HepG2 (cell line): ENCODE measurements around the gene ADCY6. TPM values are rescaled to one million over a fixed set of nuclear protein-coding genes. Genes with fewer than 3 reads are reported as not detected.

Source experiments
- BHLHE40 ChIP-seq: IDR thresholded peaks from 2 replicates; pipeline ENCODE4 v1.6.1; 2011; ENCODE audit warnings: low read length, improper control_type of control experiment
- FOXO1 ChIP-seq: sonication (generic); formaldehyde crosslinking; IDR thresholded peaks from 2 replicates; pipeline ENCODE4 v1.4.0; 2020; ENCODE audit warnings: missing genetic modification reagents
- HMG20A ChIP-seq: IDR thresholded peaks from 2 replicates; pipeline ENCODE4 v1.6.1; 2016; ENCODE audit warnings: borderline replicate concordance
- KDM2A ChIP-seq: sonication (generic); formaldehyde crosslinking; IDR thresholded peaks from 2 replicates; pipeline ENCODE4 v1.4.0; 2020; ENCODE audit warnings: low read depth, missing genetic modification reagents, borderline replicate concordance
- KLF16 ChIP-seq, 2 experiments: sonication (generic) in 1 of 2; formaldehyde crosslinking in 1 of 2; IDR thresholded peaks; 2 replicates each; pipeline versions ENCODE4 v1.6.1 to v1.8.0; 2016 to 2023; ENCODE audit warnings: missing genetic modification reagents in 2 of 2, missing compliant biosample characterization in 1 of 2
- NR2C2 ChIP-seq: sonication (generic); formaldehyde crosslinking; IDR thresholded peaks from 2 replicates; pipeline ENCODE4 v1.4.0; 2020; ENCODE audit warnings: missing genetic modification reagents, mild to moderate bottlenecking, moderate library complexity, borderline replicate concordance
- PHF21A ChIP-seq: sonication (generic); formaldehyde crosslinking; IDR thresholded peaks from 2 replicates; pipeline ENCODE4 v1.5.0; 2020; ENCODE audit warnings: mild to moderate bottlenecking, missing genetic modification reagents
- PITX1 ChIP-seq: sonication (generic); formaldehyde crosslinking; IDR thresholded peaks from 2 replicates; pipeline ENCODE4 v1.5.1; 2020; ENCODE audit warnings: mild to moderate bottlenecking, missing genetic modification reagents
- RARA ChIP-seq: IDR thresholded peaks from 2 replicates; pipeline ENCODE4 v1.6.1; 2016; ENCODE audit warnings: missing genetic modification reagents, missing compliant biosample characterization
- SAP130 ChIP-seq: IDR thresholded peaks from 2 replicates; pipeline ENCODE4 v1.6.1; 2016; ENCODE audit warnings: low read depth
- ZBTB38 ChIP-seq: sonication (generic); formaldehyde crosslinking; IDR thresholded peaks from 2 replicates; pipeline ENCODE4 v1.5.1; 2020; ENCODE audit warnings: mild to moderate bottlenecking, missing genetic modification reagents
- ZMYM3 ChIP-seq: sonication (generic); formaldehyde crosslinking; IDR thresholded peaks from 2 replicates; pipeline ENCODE4 v1.5.1; 2020; ENCODE audit warnings: mild to moderate bottlenecking, missing genetic modification reagents
- ZNF160 ChIP-seq: sonication (generic); formaldehyde crosslinking; IDR thresholded peaks from 2 replicates; pipeline ENCODE4 v1.8.0; 2022; ENCODE audit warnings: mild to moderate bottlenecking, inconsistent platforms, missing genetic modification reagents
- ZNF317 ChIP-seq: sonication (generic); formaldehyde crosslinking; IDR thresholded peaks from 2 replicates; pipeline ENCODE4 v1.5.0; 2020; ENCODE audit warnings: mild to moderate bottlenecking, missing genetic modification reagents
- ZNF354B ChIP-seq: sonication (generic); formaldehyde crosslinking; IDR thresholded peaks from 2 replicates; pipeline ENCODE4 v1.8.0; 2022; ENCODE audit warnings: mild to moderate bottlenecking, missing genetic modification reagents
- ZNF788 ChIP-seq: sonication (generic); formaldehyde crosslinking; IDR thresholded peaks from 2 replicates; pipeline ENCODE4 v1.5.0; 2020; ENCODE audit warnings: mild to moderate bottlenecking, missing genetic modification reagents, borderline replicate concordance
- polyA plus RNA-seq, 8 experiments: library from polyadenylated mRNA; depleted of rRNA in 3 of 8; stranded (reverse) in 7 of 8; unstranded in 1 of 8; fragments of >200 nt; fragmentation: Illumina TruSeq in 4 of 8; extraction: Trizol in 4 of 8; gene quantifications; 2 replicates each; pipeline versions ENCODE4 v1.2.1 to v1.2.3, GENCODE V29; 2011 to 2016; ENCODE audit warnings: low read depth in 4 of 8, missing spikeins in 1 of 8, mixed read lengths in 1 of 8; ENCODE audit not compliant: insufficient read depth in 1 of 8
- total RNA-seq, 5 experiments: library from RNA; depleted of rRNA; stranded (reverse); fragments of >200 nt; fragmentation: Illumina TruSeq; extraction: Trizol; gene quantifications; 2 replicates each; pipeline ENCODE4 v1.2.3, GENCODE V29; 2016; ENCODE audit warnings: low read depth in 1 of 5
- TF ChIP-seq, protein P1 (sequence below): IDR thresholded peaks from 2 replicates; pipeline ENCODE4 v1.6.1; 2016
- TF ChIP-seq, protein P2 (sequence below): IDR thresholded peaks from 2 replicates; pipeline ENCODE4 v1.6.1; 2016
- TF ChIP-seq, protein P3 (sequence below): sonication (generic); formaldehyde crosslinking; IDR thresholded peaks from 2 replicates; pipeline ENCODE4 v1.4.0; 2020; ENCODE audit warnings: missing genetic modification reagents
- TF ChIP-seq, protein P4 (sequence below), 2 experiments: fragments of 450-650 bp in 1 of 2; sonication (generic) in 1 of 2; formaldehyde crosslinking; IDR thresholded peaks; 2 replicates each; pipeline versions ENCODE4 v1.5.0 to v1.8.0; 2020 to 2022; ENCODE audit warnings: mild to moderate bottlenecking in 1 of 2, missing genetic modification reagents in 1 of 2

Gene ADCY6
- total and polyA plus RNA-seq, 2 of the 13 experiments (the other 11 are each of a cell fraction or from before 2014, with no cell fraction given): 10.6 to 11.8 TPM

DNA sequence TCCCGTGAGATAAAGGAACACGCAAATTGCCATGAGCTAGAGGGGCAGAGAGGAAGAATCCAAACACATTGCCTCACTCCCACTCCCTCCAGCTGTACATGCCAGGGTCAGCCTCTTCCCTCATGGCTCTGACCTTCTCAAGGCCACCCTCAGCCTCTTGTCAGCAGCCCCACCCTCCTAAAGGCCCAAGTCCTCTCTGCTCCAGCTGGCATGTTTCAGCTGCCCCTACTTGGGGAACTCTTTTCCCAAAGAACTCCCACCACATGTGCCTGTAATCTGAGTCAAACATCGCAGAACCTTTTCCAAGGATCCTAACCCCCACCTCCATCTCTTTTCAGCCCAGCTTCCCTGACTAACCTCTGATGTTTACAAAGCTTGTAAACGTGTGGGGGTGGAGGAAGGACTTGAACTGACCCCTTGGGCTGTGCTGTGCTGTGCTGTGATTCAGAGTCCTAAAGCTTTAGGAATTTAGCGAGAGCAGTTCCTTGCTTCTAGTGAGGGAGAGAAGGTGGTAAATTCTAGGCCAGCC, 22.1 kb upstream of the ADCY6 start (continued):
- peak; percentile 35; the same call in 1 of the 2 replicates for TF ChIP-seq PITX1 (CRISPR knock-in tag)
- 0 out of 2 replicates have a peak, but pooled peaks have one; percentile 19 for TF ChIP-seq ZMYM3
- TF ChIP-seq, protein P1, sequence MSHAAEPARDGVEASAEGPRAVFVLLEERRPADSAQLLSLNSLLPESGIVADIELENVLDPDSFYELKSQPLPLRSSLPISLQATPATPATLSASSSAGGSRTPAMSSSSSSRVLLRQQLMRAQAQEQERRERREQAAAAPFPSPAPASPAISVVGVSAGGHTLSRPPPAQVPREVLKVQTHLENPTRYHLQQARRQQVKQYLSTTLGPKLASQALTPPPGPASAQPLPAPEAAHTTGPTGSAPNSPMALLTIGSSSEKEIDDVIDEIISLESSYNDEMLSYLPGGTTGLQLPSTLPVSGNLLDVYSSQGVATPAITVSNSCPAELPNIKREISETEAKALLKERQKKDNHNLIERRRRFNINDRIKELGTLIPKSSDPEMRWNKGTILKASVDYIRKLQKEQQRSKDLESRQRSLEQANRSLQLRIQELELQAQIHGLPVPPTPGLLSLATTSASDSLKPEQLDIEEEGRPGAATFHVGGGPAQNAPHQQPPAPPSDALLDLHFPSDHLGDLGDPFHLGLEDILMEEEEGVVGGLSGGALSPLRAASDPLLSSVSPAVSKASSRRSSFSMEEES (CRISPR knock-in tag): no peak
- no peak for TF ChIP-seq BHLHE40
- peak in 1 of 2 experiments; percentile 24; a peak in 1 of 4 replicates for TF ChIP-seq KLF16 (CRISPR knock-in tag; IDR thresholded peaks at IDR 0.05)
- peak; percentile 28; the same call in 1 of the 2 replicates for TF ChIP-seq RARA (CRISPR knock-in tag)
- TF ChIP-seq ZNF317: no peak
- TF ChIP-seq, protein P2, sequence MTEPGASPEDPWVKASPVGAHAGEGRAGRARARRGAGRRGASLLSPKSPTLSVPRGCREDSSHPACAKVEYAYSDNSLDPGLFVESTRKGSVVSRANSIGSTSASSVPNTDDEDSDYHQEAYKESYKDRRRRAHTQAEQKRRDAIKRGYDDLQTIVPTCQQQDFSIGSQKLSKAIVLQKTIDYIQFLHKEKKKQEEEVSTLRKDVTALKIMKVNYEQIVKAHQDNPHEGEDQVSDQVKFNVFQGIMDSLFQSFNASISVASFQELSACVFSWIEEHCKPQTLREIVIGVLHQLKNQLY (CRISPR knock-in tag): peak; percentile 93
- TF ChIP-seq FOXO1 (CRISPR knock-in tag): peak; percentile 57; the same call in 1 of the 2 replicates
- peak; percentile 17; the same call in 1 of the 2 replicates for TF ChIP-seq SAP130
- 0 out of 2 replicates have a peak, but pooled peaks have one; percentile 15 for TF ChIP-seq NR2C2 (CRISPR knock-in tag)
- 0 out of 2 replicates have a peak, but pooled peaks have one; percentile 26 for TF ChIP-seq PHF21A (CRISPR knock-in tag)
- TF ChIP-seq ZNF788 (CRISPR knock-in tag): 0 out of 2 replicates have a peak, but pooled peaks have one; percentile 36
- TF ChIP-seq HMG20A (CRISPR knock-in tag): 0 out of 2 replicates have a peak, but pooled peaks have one; percentile 27
- TF ChIP-seq ZBTB38: no peak
- TF ChIP-seq ZNF160 (CRISPR knock-in tag): no peak
- no peak for TF ChIP-seq ZNF354B (CRISPR knock-in tag)
- TF ChIP-seq, protein P3, sequence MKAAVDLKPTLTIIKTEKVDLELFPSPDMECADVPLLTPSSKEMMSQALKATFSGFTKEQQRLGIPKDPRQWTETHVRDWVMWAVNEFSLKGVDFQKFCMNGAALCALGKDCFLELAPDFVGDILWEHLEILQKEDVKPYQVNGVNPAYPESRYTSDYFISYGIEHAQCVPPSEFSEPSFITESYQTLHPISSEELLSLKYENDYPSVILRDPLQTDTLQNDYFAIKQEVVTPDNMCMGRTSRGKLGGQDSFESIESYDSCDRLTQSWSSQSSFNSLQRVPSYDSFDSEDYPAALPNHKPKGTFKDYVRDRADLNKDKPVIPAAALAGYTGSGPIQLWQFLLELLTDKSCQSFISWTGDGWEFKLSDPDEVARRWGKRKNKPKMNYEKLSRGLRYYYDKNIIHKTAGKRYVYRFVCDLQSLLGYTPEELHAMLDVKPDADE (CRISPR knock-in tag): no peak
- TF ChIP-seq, protein P4, sequence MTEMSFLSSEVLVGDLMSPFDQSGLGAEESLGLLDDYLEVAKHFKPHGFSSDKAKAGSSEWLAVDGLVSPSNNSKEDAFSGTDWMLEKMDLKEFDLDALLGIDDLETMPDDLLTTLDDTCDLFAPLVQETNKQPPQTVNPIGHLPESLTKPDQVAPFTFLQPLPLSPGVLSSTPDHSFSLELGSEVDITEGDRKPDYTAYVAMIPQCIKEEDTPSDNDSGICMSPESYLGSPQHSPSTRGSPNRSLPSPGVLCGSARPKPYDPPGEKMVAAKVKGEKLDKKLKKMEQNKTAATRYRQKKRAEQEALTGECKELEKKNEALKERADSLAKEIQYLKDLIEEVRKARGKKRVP (CRISPR knock-in tag; IDR thresholded peaks at IDR 0.05): 0 out of 4 replicates have a peak, but pooled peaks of 1 of the 2 experiments have one; percentile 33
- TF ChIP-seq KDM2A (CRISPR knock-in tag): no peak
